GM12874 (cell line): Measurements from ENCODE around the gene IKZF1.

Experiments used
- TF ChIP-seq, protein P1 (sequence below): IDR thresholded peaks from 2 replicates; pipeline ENCODE4 v1.5.1; 2011; ENCODE audit warnings: low read depth, mild to moderate bottlenecking, control low read depth, low read length, moderate library complexity; ENCODE audit not compliant: insufficient read depth

Gene IKZF1

DNA sequence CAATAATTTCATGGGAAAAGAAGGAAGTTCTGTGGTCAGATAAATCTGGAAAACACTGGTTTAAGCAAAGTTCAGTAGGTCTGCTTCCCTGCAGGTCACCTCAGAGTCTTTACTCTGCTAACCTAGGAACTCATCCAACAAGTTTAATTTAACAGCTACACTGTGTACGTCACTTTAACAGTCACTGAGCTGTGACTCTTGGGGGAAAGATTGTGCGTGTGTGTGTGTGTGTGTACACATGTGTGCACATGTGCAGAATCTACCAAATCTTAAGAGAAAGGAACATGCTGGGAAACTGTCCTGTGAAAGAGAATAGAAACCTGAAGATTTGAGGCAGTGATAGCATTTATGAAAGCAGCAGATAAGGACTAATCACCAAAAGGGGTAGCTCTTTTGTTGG, 62.6 kb downstream of the IKZF1 start:
- TF ChIP-seq, protein P1, sequence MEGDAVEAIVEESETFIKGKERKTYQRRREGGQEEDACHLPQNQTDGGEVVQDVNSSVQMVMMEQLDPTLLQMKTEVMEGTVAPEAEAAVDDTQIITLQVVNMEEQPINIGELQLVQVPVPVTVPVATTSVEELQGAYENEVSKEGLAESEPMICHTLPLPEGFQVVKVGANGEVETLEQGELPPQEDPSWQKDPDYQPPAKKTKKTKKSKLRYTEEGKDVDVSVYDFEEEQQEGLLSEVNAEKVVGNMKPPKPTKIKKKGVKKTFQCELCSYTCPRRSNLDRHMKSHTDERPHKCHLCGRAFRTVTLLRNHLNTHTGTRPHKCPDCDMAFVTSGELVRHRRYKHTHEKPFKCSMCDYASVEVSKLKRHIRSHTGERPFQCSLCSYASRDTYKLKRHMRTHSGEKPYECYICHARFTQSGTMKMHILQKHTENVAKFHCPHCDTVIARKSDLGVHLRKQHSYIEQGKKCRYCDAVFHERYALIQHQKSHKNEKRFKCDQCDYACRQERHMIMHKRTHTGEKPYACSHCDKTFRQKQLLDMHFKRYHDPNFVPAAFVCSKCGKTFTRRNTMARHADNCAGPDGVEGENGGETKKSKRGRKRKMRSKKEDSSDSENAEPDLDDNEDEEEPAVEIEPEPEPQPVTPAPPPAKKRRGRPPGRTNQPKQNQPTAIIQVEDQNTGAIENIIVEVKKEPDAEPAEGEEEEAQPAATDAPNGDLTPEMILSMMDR = no peak

DNA sequence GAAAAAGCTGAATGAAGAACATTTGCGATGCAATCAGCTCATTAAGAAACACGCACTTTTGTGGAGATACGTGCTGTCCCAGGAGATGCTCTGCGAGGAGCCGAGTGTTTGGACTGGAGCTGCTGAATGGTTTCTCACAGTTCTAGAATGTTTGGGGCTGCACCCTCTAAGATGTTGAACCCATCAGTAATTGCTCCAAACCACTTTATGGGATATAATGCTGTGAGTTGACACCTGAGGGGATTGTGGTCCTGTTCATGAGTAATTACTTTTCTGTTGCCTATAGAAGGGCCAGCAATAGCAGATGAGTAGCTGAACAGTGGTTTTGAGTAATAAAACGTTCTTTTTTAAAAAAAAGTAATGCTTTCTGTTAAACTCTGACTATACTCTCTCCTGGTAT, 63.1 kb downstream of the IKZF1 start:
- TF ChIP-seq, protein P1 = no peak

DNA sequence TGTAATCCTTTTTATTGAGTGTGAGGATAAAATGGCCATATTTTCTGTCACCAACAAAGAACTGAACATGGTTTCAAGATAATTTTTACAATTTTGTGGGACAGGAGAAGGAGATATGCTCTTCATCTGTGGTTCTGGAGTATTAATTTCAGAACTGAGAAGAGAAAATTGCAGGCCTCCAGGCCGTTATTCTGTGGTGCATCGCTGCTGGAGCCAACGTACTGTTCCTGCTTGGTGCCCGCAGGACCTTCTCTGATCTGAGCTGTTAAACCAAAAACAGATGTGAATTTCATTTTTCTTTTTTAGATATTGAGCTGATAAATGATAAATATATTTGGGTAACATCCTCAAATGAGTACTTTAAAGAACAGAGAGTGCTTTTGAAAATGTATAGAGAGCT, 63.9 kb downstream of the IKZF1 start:
- TF ChIP-seq, protein P1 = no peak

DNA sequence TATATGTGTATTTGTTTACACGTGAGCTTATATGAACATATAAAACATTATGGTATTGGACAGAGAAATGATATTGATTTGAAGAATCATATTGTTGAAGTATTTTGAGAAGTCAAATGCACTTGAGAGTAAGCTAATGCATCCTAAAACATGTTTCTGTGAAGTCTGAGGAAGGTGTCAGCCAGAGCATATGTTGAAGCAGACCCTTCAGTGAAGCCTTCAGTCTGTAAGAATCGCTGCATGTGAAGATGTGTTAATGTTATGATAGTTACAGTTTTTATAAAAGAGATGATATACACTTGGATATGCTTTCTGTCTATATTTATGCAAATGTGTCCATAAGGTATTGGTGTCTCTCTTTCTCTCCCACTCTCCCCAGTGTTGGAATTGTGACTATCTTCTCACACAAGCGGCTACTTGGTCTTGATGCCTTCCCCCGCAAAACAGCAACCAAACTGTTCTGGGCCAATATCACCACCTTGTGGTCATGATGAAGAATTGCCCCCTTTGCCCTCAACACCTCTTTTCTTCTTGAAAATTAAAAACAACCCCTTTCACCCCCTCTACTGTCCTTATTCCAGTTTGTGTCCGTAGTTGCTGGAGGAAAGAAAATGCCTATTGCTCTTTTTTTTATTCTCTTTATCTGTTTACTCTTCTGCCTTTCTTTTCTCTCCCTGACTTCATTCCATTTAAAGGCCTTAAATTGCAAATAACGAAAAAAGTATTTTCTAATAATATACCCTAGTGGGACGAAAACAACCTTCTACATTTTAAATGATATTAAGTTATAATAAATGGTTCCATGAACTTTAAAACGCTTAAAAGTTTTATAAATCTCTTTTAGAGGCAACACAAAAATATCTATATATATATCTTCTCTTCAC, 64.9 kb downstream of the IKZF1 start:
- TF ChIP-seq, protein P1 = peak; percentile 70

DNA sequence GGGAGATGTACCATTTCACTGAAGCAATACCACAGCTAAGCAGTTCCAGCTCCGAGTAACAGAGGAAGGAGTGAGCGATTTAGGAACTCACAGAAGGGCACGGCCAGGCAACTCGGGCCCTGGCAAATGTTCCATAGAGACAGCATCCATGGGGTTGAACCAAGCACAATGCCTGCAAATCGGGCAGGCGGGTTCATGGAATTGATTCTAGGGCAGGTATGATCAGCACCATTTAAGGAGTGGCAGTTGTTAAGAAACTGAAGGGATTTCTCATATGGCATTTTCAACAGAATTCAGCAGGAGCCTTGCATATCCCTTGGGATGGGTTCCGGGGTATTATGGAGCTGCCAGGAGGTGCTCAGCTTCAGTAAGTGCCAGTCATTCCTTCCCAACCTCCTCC, 66.4 kb downstream of the IKZF1 start:
- TF ChIP-seq, protein P1 = no peak

DNA sequence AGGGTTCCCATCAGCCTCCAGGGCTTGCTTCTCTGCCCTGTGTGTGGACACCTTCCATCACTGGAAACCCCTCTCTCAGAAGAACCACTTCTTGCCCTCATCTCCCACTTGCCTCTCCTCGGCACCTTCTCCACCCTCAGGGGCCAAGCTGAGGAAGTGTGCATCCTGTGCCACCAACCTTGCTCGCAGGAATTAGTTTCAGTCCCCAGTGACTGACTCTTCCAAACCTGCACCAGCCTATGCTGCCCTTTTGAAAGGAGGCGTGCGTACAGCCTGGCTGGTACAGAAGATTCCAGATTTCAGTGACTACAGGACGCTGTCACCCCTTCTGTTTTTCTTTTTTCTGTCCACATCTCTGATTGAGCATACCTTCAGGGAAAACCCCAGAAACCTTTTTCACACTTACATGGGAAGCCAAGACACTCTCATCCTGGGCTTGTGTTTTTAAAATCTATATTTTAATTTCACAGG, 67.1 kb downstream of the IKZF1 start:
- TF ChIP-seq, protein P1 = no peak

DNA sequence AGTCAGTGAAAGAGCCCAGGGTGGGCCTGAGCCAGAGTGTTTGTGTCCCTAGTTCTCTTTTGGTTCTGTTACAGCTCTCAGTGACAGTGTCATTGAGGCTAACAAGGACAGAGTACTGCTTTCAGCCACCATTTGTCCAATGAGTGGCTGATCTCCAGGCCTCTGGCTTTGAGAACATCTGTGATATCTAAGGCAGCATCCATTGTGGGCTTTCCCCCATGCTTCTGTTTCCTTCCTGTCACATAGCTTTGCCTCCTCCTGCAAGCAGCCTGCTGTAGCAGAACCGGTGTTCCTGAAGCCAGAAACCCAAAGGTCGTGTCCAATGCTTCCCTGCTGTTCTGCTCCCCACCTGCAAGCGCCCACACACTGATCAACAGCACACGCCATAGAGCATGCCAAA, 68.4 kb downstream of the IKZF1 start:
- TF ChIP-seq, protein P1 = no peak
